ENCODE data around the gene OTP.

DNA sequence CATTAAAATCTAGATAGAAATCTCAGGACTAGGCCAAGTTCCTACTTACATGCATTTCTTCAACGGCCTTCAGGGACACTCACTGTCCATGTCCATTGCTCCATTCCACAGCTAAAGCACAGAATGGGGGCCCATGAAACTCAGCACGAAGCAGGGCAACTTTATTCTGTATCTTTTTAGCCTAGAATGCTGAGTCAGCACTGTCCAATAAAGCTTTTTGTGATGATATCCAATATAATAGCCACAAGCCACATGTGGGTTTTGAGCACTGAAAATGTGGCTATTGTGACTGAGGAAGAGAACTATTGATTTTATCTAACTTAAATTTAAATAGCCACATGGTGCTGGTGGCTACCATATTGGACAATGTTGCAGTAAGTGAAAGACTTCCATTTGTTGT lies 21.6 kb downstream of the OTP start:
- no peak for TF ChIP-seq POLR2A (IDR thresholded peaks at IDR 0.05)
- TF ChIP-seq, protein P1, sequence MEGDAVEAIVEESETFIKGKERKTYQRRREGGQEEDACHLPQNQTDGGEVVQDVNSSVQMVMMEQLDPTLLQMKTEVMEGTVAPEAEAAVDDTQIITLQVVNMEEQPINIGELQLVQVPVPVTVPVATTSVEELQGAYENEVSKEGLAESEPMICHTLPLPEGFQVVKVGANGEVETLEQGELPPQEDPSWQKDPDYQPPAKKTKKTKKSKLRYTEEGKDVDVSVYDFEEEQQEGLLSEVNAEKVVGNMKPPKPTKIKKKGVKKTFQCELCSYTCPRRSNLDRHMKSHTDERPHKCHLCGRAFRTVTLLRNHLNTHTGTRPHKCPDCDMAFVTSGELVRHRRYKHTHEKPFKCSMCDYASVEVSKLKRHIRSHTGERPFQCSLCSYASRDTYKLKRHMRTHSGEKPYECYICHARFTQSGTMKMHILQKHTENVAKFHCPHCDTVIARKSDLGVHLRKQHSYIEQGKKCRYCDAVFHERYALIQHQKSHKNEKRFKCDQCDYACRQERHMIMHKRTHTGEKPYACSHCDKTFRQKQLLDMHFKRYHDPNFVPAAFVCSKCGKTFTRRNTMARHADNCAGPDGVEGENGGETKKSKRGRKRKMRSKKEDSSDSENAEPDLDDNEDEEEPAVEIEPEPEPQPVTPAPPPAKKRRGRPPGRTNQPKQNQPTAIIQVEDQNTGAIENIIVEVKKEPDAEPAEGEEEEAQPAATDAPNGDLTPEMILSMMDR (IDR thresholded peaks at IDR 0.05 in 4 of 5, conservative IDR thresholded peaks at IDR 0.05 in 1 of 5) = no peak

Data from gastrocnemius medialis (tissue), 4 donors.